GM18508 (cell line): ENCODE data around the gene JPT1.
"Not testable (repeated sequence)": the region's sequence is repeated elsewhere in the genome, so short reads cannot be mapped to it uniquely, and the experiment has no call there.

Experiments
- ATAC-seq: cut with Tn5 transposase; IDR thresholded peaks from one replicate; pipeline ENCODE4 v1.9.1; 2021; ENCODE audit warnings: moderate number of reproducible peaks; ENCODE audit not compliant: insufficient read depth, unreplicated experiment

The JPT1 gene

DNA sequence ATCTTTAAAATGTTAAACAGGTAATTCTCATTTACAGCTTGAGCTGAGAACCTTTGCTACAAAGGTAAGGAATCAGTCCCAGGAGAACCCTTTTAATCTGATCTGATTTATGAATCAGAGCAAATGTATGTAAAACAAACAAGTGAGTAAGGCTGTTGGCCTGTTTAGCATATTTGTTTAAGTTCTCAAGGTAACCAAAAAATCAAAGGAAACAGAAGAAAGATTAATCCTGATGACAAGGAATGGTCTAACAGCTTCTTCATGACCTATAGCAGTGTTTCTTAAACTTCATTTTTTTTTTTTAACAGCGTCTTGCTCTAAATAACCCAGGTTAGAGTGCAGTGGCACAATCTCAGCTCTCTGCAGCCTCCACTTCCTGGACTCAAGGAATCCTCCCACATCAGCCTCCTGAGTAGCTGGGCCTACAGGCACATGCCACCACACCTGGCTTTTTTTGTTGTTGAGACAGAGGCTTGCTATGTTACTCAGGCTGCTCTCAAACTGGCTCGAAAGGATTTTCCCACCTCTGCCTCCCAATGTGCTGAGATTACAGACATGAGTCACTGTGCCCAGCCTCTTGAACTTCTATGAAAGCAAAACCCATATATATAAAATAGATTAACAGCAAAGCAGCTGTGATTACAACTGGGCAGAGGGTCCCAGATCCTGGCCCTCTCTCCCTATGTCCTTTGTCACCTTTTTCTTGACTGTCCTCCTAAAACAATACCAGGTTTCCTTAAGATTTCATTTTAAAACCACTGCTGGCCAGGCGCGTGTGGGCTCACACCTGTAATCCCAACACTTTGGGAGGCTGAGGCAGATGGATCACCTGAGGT lies 5.1 kb upstream of the JPT1 start:
- no peak for ATAC-seq

DNA sequence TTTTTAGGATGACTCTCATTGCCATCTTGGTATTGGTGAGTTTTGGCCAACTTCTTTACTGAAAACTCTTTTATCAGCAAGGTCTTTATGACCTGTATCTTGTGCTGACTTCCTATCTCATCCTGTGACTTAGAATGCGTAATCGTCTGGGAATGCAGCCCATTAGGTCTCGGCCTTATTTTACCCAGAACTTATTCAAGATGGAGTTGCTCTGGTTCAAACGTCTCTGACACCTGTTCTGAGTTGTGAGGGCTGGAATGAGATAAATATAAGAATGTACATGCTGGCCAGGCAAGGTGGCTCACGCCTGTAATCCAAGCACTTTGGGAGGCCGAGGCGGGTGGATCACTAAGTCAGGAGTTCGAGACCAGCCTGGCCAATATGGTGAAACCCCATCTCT lies 4.2 kb upstream of the JPT1 start:
- ATAC-seq, result not testable (repeated sequence)

DNA sequence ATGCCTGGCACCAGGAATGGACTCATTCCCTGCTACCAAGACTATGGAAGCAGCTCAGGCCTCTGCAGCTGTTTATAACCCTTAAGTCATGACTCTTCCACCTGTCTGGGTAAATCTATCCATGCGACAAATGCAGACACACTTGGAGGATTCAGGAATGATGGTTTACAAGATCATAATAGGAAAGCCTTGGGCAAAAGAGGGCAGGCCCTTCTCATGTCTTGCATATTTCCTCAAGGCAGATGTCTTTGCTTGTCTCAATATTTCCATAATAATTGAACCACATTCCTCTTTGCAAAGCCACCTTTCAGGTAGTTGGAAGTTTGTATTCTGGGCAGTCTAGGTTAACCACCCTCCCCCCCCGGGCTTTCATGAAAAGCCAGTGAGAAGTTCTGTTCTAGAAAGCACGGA lies 884 bp upstream of the JPT1 start:
- no peak for ATAC-seq

DNA sequence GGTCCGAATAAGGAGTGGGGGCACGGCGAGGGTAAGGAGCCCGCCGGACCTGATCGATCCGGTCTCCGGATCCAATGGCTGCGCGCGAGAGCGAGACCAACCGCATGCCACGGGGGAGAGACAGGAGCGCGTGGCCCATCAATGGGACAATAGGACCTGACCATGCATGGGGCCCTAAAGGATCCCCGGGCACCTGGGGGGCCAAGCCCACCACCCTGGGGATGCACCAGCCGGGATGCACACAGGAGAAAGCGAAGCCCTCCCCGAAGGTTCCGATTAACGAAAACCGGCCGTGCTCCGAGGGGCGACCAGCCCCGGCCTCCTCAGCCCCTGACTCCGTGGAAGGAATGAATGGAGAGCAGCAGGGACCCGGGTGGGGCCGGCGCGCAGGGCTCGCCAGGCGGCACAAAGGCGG lies 525 bp downstream of the JPT1 start:
- ATAC-seq, result no peak

DNA sequence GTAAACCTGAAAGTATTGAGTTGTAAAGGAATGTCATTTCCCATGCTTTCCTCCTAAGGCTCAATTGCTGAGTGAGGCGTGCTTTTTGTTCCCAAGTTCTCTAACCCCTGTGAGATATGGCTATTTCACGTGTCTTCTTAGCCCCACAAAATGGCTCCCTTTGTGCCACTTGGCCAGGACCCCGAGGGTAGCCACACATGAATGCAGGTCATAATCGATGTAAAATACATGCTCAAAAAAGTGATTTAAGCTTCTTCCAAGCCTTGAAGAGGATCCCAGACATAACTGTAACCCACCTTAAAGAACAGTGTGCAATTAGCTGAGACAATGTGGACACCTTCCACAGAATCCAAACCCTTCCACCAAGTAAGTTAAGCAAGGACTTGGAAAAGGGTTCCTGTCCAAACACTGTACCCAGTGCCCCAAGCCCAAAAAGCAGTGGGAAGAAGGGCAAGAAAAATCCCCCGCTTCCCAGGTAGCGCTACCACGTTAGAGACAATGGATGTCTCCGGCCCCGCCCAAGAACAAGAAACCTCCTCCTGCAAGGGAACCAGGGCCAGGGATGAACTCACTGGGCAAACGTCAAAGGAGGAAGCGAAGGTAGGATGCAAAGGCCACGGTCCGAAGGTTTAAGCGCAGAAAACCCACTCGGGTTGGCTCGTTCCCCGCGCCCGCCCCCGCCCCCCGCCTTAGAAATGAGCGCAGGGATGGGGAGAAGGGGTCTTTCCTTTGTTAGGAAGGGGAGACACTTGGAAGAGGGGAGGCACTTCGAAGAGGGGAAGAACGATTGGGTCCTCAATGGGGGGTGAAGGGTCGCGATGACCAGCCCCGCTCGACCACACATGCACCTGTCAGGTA lies 1.2 kb downstream of the JPT1 start:
- no peak for ATAC-seq

DNA sequence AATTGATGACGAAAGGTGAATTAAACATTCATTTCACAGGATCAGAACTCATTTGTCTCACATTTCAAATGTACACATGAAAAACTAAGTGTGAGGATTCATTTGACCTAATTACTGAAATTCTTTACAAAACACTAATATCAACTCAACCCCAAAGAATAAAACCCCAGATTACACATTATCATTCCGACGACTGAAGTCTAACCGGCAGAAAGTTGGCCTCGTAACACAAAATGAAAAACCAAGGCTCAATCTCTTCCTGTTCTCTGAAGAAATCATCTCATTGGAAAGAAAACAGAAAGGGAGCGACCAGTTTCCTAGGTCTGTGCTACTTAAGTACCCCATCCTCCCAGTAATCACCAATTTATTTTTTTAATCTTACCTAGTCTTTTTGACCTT lies 1.8 kb downstream of the JPT1 start:
- no peak for ATAC-seq

DNA sequence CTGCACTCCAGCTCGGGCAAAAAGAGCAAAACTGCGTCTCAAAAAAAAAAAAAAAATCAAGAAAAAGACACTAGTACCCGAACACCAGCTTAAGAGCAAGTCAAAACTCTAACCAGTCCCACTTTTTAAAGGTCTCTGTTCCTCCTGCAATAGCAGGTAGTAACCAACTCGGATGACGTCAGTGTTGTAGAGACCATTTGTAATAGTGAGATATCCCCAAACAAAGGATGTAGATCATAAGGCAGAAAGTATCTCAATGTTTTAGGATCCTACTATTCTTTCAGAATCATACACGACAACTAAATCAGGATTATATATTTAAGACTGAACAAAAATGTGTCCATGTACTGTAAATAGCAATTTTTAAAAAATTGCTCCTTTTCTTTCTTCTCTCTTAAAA lies 2.4 kb downstream of the JPT1 start:
- no peak for ATAC-seq

DNA sequence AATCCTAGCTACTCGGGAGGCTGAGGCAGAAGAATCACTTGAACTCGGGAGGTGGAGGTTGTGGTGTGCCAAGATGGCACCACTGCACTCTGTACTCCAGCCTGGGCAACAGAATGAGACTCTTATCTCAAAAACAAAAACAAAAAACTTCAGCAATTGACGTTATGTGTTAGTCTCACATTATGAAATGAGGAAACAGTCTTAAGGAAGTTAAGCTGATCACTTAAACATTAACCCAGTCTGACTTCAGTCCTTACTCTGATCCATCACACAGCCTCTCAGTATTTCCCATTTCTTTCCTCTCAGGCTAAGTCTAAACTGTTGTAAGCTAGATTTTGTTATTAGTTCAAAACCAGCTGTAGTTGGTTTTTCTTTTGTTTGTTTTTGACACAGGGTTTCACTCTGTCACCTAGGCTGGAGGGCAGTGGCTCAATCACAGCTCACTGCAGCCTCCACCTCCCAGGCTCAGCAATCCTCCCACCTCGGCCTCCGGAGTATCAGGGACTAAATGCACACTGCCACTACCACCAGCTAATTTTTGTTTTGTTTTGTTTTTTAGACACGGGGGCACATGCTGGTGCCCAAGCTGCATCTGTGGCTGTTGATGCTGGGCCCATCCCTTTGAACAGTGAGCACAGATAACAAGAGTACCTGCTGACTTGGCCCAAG lies 6.3 kb downstream of the JPT1 start:
- ATAC-seq, result no peak

DNA sequence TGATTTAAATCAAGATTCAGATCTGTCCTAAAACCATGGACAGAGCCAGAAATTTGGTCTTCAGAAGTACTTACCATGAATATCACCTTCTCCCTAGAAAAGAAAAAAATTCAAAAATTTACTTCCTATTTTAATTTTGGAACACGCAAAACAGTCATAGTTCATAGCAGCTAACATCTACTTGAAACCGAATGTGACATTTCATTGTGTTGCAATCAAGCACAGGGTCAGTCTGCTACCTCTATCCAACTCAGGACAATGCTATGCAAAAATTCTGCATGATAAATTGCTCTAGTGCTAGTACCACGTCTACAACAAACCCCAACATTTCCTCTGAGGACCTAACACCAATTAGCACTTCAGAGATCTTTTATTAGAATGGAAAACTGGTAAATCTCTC lies 7.7 kb downstream of the JPT1 start:
- no peak for ATAC-seq

DNA sequence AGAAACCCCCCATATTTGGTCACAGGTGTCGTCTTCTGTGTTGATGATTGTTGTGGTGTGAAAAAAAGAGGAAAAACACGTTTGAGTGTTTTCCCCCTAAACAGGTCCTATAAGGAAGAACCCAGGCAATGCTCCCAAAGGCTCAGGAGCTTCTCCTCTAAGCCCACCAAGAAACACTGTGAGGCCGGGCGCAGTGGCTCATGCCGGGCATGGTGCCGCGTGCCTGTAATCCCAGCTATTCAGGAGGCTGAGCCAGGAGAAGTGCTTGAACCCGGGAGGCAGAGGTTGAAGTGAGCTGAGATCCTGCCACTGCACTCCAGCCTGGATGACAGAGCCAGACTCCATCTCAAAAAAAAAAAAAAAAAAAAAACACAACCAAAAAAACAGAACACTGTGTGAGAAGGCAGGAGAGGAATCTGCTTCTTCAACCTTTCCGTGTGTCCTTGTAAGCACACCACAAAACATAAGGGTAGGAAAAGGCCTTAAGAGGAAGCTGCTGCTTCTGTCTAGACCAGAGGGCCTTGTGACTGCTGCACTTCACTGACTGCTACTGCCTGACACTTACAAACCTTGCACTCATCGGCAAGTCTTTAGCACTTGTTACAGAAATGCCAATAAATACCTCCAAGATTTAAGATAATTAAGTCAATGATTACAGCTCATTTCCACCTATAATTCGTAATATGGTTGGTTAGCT lies 9.3 kb downstream of the JPT1 start:
- no peak for ATAC-seq

DNA sequence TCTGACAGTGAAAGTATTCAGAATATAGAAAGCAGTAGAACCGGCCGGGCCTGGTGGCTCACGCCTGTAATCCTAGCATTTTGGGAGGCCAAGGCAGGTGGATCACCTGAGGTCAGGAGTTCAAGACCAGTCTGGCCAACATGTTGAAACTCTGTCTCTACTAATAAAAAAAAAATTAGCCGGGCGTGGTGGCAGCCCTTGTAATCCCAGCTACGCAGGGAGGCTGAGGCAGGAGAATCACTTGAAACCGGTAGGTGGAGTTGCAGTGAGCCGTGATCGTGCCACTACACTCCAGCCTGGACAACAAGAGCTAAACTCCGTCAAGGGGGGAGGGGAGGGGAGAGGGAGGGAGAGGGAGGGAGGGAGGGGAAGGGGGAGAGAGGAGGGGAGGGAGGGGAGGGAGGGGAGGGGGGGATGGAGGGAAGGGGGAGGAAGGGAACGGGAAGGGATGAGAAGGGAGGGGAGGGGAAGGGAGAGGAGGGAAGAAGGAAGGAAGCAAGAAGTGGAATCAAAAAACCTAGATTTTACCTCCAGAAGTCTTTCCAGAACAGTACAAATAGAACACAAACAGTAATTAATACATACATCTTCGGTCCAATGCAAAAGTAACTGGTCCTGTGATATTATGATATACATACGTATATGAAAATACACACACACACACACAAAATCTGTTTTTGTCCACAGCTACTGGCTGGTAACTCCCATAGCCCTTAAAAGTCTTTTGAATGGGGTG lies 11.9 kb downstream of the JPT1 start:
- ATAC-seq, result no peak

DNA sequence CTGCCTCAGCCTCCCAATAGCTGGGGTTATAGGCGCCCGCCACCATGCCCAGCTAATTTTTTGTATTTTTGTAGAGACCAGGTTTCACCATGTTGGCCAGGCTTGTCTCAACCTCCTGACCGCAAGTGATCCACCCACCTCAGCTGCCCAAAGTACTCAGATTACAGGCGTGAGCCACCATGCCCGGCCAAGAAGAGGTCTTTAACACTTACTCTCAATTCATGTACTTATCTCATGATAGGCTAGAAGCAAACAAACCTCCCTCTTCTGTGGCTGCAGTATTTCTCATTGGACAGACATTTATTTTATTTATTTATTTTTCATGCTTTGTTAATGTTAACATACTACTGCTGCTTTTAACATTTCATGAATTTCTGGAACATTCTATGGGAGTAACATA lies 15.8 kb downstream of the JPT1 start:
- no peak for ATAC-seq

DNA sequence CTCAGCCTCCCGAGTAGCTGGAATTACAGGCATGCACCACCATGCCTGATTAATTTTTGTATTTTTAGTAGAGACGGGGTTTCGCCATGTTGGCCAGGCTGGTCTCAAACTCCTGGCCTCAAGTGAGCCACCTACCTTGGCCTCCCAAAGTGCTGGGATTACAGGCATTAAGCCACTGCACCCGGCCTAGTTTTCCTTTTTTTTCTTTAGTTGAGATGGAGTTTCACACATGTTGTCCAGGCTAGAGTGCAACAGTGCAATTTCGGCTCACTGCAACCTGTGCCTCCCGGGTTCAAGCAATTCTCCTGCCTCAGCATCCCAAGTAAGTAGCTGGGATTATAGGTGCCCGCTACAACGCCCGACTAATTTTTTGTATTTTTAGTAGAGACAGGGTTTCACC lies 16.6 kb downstream of the JPT1 start:
- not testable (repeated sequence) for ATAC-seq

DNA sequence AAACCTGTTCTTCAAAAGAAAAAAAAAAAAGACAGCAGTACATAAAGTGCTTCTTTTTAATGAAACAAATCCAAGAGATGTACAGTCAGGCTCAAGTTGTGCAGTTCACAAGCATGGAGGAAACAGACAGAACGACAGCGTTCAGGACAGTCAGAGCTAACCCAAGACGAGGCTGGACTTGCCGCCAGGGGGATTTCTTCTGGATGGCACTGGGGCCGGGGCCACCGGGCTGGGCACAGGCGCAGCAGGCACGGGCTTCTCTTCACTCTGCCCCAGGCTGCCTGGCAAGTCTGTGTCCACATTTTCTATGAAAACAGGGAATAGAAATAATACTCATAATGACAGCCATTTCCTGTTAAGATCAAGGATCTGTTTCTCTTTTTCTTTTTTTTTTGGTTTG lies 18.4 kb downstream of the JPT1 start:
- no peak for ATAC-seq

DNA sequence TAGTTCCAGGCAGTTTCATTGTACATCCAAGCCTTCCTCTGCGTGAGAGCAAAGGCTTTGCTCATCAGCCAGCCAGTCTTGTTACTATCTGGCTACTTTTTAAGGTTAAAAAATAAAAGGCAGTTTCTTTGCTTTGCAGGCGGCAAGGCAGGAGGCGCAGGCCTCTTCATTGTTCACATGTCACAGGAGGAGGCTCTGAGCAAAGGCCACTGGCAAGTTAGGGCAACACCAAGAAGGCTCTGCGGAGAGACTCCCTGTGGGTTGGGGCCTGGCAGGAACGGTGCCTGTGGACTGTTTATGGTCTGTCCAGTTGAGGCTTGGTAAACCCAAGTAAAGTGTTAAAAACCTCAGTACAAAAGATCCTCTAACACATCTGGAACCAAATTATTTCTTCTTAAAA lies 18.9 kb downstream of the JPT1 start:
- no peak for ATAC-seq

DNA sequence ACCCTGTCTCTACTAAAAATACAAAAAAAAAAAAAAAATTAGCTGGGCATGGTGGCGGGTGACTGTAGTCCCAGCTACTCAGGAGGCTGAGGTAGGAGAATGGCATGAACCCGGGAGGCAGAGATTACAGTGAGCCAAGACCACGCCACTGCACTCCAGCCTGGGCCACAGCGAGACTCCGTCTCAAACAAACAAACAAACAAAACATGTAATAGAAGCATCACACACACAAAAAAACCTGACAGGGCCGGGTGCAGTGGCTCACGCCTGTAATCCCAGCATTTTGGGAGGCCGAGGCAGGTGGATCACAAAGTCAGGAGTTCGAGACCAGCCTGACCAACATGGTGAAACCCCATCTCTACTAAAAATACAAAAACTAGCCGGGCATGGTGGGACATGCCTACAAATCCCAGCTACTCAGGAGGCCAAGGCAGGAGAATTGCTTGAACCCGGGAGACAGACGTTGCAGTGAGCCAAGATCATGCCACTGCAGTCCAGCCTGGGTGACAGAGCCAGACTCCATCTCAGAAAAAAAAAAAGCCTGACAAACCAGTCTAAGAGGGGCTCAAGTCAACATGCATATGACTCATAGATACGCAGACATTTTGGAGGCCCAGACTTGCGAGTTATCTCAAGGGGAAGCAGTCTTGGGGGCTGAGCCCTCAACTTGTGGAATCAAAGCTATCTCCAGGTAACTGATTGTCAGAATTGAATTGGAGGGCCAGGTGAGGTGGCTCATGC lies 20.5 kb downstream of the JPT1 start:
- ATAC-seq, result not testable (repeated sequence)

DNA sequence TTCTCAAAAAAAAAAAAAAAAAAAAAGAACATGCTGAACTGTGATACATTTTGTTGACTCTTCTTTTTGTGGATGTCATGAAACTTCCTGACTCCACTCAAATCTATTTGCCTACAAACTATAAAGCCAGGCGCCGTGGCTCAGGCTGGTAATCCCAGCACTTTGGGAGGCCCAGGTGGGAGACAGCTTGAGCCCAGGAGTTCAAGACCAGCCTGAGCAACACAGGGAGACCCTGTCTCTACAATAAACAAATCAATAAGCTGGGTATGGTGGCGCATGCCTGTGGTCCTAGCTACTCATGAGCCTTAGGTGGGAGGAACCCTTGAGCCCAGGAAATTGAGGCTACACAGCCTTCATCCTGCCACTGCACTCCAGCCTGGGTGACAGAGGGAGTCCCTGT lies 21.3 kb downstream of the JPT1 start:
- ATAC-seq, result no peak

DNA sequence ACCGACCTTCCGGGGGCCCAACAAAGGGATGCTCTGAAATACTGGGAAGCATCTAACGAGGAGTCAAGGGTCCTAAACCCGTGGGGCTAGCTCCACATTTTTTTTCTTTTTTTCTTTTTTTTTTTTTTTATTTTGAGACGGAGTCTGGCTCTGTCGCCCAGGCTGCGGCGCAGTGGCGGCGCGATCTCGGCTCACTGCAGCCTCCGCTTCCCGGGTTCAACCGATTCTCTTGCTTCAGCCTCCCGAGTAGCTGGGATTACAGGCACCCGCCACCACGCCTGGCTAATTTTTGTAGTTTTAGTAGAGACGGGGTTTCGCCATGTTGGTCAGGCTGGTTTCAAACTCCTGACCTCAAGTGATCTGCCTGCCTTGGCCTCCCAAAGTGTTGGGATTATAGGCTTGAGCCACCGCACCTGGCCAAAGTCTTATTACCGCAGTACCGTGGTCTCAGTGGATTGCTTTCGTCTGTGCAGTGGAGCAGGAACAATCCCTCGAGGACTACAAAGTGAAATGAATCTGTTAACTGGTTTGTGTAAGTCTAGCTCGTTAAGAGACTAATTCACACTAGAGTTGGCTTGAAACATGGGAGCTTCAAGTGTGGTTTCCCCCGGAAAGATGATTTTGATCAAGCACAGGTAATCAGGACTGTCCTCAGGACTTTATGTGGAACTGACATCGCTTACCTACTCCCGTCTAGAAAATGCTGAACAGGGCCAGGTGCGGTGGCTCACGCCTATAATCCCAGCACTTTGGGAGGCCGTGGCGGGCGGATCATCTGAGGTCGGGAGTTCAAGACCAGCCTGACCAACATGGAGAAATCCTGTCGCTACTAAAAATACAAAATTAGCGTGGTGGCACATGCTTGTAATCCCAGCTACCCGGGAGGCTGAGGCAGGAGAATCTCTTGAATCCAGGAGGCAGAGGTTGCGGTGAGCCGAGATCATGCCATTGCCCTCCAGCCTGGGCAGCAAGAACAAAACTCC lies 22.0 kb downstream of the JPT1 start:
- ATAC-seq, result not testable (repeated sequence)
